ENCODE results near the gene MT1B. TPM values are rescaled to one million over a fixed set of nuclear protein-coding genes. Genes with fewer than 3 reads are reported as not detected.

The MT1B gene
- total and polyA plus RNA-seq, 4 donors: 1.2 to 1.5 TPM; not detected in 2

DNA sequence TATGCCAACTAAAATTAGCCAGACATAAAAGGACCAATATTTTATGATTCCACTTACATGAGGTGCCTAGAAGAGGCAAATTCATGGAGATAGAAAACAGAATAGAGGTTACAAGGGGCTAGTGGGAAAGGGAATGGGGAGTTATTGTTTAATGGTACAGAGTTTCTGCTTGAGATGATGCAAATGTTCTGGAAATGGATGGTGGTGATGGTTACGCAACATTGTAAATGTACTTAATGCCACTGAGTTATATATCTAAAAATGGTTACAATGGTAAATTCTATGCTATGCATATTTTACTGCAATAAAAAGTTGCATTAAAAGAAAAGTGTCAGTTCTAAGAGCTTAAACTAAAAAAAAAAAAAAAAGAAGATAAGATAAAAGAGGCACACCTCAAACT, 48.5 kb downstream of the MT1B start (continued):
- TF ChIP-seq FOXA1 (IDR thresholded peaks at IDR 0.05): no peak
- TF ChIP-seq, protein P1, sequence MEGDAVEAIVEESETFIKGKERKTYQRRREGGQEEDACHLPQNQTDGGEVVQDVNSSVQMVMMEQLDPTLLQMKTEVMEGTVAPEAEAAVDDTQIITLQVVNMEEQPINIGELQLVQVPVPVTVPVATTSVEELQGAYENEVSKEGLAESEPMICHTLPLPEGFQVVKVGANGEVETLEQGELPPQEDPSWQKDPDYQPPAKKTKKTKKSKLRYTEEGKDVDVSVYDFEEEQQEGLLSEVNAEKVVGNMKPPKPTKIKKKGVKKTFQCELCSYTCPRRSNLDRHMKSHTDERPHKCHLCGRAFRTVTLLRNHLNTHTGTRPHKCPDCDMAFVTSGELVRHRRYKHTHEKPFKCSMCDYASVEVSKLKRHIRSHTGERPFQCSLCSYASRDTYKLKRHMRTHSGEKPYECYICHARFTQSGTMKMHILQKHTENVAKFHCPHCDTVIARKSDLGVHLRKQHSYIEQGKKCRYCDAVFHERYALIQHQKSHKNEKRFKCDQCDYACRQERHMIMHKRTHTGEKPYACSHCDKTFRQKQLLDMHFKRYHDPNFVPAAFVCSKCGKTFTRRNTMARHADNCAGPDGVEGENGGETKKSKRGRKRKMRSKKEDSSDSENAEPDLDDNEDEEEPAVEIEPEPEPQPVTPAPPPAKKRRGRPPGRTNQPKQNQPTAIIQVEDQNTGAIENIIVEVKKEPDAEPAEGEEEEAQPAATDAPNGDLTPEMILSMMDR (IDR thresholded peaks at IDR 0.05; ENCODE audit: low read depth, low read length, missing input control): no peak
- TF ChIP-seq, protein P2, sequence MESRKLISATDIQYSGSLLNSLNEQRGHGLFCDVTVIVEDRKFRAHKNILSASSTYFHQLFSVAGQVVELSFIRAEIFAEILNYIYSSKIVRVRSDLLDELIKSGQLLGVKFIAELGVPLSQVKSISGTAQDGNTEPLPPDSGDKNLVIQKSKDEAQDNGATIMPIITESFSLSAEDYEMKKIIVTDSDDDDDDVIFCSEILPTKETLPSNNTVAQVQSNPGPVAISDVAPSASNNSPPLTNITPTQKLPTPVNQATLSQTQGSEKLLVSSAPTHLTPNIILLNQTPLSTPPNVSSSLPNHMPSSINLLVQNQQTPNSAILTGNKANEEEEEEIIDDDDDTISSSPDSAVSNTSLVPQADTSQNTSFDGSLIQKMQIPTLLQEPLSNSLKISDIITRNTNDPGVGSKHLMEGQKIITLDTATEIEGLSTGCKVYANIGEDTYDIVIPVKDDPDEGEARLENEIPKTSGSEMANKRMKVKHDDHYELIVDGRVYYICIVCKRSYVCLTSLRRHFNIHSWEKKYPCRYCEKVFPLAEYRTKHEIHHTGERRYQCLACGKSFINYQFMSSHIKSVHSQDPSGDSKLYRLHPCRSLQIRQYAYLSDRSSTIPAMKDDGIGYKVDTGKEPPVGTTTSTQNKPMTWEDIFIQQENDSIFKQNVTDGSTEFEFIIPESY (IDR thresholded peaks at IDR 0.05): no peak
- TF ChIP-seq, protein P3, sequence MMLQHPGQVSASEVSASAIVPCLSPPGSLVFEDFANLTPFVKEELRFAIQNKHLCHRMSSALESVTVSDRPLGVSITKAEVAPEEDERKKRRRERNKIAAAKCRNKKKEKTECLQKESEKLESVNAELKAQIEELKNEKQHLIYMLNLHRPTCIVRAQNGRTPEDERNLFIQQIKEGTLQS (IDR thresholded peaks at IDR 0.05): no peak
- no peak for TF ChIP-seq SP1 (IDR thresholded peaks at IDR 0.05)
- TF ChIP-seq HNF4A (conservative IDR thresholded peaks at IDR 0.05): no peak
- no peak for TF ChIP-seq GABPA (IDR thresholded peaks at IDR 0.05 in 1 of 2, conservative IDR thresholded peaks at IDR 0.05 in 1 of 2)
- TF ChIP-seq FOXA2 (IDR thresholded peaks at IDR 0.05): no peak

DNA sequence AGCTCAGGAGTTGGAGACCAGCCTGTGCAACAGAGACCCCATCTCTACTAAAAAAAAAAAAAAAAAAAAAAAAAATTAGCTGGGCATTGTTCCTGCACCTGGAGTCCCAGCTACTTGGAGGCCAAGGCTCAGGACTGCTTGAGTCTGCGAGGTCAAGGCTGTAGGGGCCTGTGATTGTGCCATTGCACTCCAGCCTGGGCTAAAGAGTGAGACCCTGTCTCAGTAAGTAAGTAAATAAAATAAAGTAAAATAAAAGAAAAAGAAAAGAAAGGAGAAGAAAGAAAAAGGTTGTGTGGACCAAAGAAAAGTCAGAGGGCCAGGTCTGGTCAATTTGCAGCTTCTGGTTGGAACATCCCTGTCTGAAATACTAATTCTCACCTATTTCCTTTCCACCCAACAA, 48.9 kb downstream of the MT1B start:
- TF ChIP-seq HNF4G (IDR thresholded peaks at IDR 0.05): no peak
- no peak for TF ChIP-seq SP1 (IDR thresholded peaks at IDR 0.05)
- no peak for TF ChIP-seq TAF1 (conservative IDR thresholded peaks at IDR 0.05)
- TF ChIP-seq, protein P4, sequence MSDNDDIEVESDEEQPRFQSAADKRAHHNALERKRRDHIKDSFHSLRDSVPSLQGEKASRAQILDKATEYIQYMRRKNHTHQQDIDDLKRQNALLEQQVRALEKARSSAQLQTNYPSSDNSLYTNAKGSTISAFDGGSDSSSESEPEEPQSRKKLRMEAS (IDR thresholded peaks at IDR 0.05): no peak
- no peak for TF ChIP-seq FOXA1 (IDR thresholded peaks at IDR 0.05)
- TF ChIP-seq NR2F2 (IDR thresholded peaks at IDR 0.05): no peak
- TF ChIP-seq, protein P1 (IDR thresholded peaks at IDR 0.05; ENCODE audit: low read depth, low read length, missing input control): no peak
- TF ChIP-seq GABPA (IDR thresholded peaks at IDR 0.05 in 1 of 2, conservative IDR thresholded peaks at IDR 0.05 in 1 of 2): no peak
- no peak for TF ChIP-seq RAD21 (IDR thresholded peaks at IDR 0.05)
- TF ChIP-seq, protein P5, sequence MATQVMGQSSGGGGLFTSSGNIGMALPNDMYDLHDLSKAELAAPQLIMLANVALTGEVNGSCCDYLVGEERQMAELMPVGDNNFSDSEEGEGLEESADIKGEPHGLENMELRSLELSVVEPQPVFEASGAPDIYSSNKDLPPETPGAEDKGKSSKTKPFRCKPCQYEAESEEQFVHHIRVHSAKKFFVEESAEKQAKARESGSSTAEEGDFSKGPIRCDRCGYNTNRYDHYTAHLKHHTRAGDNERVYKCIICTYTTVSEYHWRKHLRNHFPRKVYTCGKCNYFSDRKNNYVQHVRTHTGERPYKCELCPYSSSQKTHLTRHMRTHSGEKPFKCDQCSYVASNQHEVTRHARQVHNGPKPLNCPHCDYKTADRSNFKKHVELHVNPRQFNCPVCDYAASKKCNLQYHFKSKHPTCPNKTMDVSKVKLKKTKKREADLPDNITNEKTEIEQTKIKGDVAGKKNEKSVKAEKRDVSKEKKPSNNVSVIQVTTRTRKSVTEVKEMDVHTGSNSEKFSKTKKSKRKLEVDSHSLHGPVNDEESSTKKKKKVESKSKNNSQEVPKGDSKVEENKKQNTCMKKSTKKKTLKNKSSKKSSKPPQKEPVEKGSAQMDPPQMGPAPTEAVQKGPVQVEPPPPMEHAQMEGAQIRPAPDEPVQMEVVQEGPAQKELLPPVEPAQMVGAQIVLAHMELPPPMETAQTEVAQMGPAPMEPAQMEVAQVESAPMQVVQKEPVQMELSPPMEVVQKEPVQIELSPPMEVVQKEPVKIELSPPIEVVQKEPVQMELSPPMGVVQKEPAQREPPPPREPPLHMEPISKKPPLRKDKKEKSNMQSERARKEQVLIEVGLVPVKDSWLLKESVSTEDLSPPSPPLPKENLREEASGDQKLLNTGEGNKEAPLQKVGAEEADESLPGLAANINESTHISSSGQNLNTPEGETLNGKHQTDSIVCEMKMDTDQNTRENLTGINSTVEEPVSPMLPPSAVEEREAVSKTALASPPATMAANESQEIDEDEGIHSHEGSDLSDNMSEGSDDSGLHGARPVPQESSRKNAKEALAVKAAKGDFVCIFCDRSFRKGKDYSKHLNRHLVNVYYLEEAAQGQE (IDR thresholded peaks at IDR 0.05): no peak
- no peak for TF ChIP-seq RXRA (IDR thresholded peaks at IDR 0.05)
- no peak for TF ChIP-seq EGR1 (IDR thresholded peaks at IDR 0.05; ENCODE audit: low read depth in 2 of 2)
- Histone ChIP-seq H3K27me3 (ENCODE audit: control insufficient read depth in 4 of 4, insufficient read depth in 4 of 4, low read length in 3 of 4) (no peaks in the 10 kb centered on the region), H3K9me3 (ENCODE audit: control insufficient read depth in 4 of 4, low read length in 3 of 4) (no peaks in the 10 kb centered on the region), H3K36me3 (ENCODE audit: control insufficient read depth in 4 of 4, insufficient read depth in 3 of 4, low read depth in 1 of 4, low read length in 3 of 4) (no peaks in the 10 kb centered on the region), H3K4me3 (ENCODE audit: low read depth in 1 of 3, low read length in 3 of 3) (no peak overlapping the region), H3K27ac (ENCODE audit: low read depth in 1 of 2, low read length in 2 of 2) (no peak overlapping the region), H3K9ac (ENCODE audit: low read depth in 1 of 2, low read length in 2 of 2) (no peak overlapping the region), H3K4me1 (ENCODE audit: control insufficient read depth in 4 of 4, insufficient read depth in 4 of 4, low read length in 3 of 4) (peaks cover 0 to 6% (median 0%) of the 10 kb centered on the region in 4 donors)
- WGBS: 97% methylated on average over 1 of the region's 1 CpG
- DNase-seq (ENCODE audit: low spot score): no peak

All from liver (tissue), 9 donors.